IMR-90 (cell line): Measurements from ENCODE around the gene CFDP1. TPM values are rescaled to one million over a fixed set of nuclear protein-coding genes. Genes with fewer than 3 reads are reported as not detected.
A peak's percentile ranks its signal among the peaks of the same experiment; 100 is the strongest.

Experiments used
- ATAC-seq: fragments of 200-7000 bp; cut with Tn5 transposase; 2 replicates; pipeline ENCODE4 v1.9.1; 2020; ENCODE audit warnings: low read depth, mild to moderate bottlenecking, moderate library complexity
- BruUV-seq: library from RNA; stranded (reverse); fragments of 400-500 nt; replicated peaks from 2 replicates; lab custom pipeline; 2021; lab: Mats Ljungman, UMichigan
- CTCF ChIA-PET: fragments of 300-600 bp; formaldehyde crosslinking; extraction: SDS; loops from one replicate; lab custom pipeline; 2021; ENCODE audit warnings: antibody characterized with exemption; lab: Yijun Ruan, JAX
- POLR2A ChIA-PET: fragments of 300-600 bp; sonication (Branson Sonifier 250); formaldehyde crosslinking; loops from one replicate; lab custom pipeline; 2022; ENCODE audit warnings: antibody characterized with exemption; ENCODE audit not compliant: unreplicated experiment; lab: Charles Lee
- DNase-seq: peaks from one replicate; pipeline ENCODE4 v3.0.0; 2013
- H2AFZ ChIP-seq: replicated peaks from 2 replicates; pipeline ENCODE3; 2013; ENCODE audit warnings: low read length, mild to moderate bottlenecking; ENCODE audit not compliant: poor library complexity
- H2AK5ac ChIP-seq: 2 replicates; pipeline ENCODE4 v1.6.1; 2013; ENCODE audit warnings: low read depth, low read length, inconsistent platforms
- H2AK9ac ChIP-seq: replicated peaks from 2 replicates; pipeline ENCODE3; 2013; ENCODE audit warnings: mild to moderate bottlenecking, low read depth, low read length, moderate library complexity; ENCODE audit not compliant: poor library complexity
- H2BK120ac ChIP-seq: 2 replicates; pipeline ENCODE4 v1.6.1; 2013; ENCODE audit warnings: low read depth, low read length, inconsistent platforms
- H2BK15ac ChIP-seq: 3 replicates; pipeline ENCODE4 v1.6.1; 2013; ENCODE audit warnings: low read depth, low read length, inconsistent platforms
- H2BK20ac ChIP-seq: 2 replicates; pipeline ENCODE4 v1.6.1; 2013; ENCODE audit warnings: low read depth, mild to moderate bottlenecking, inconsistent platforms, low read length, moderate library complexity
- H2BK5ac ChIP-seq: 2 replicates; pipeline ENCODE4 v1.6.1; 2013; ENCODE audit warnings: mild to moderate bottlenecking, low read depth, low read length, inconsistent platforms; ENCODE audit not compliant: poor library complexity, severe bottlenecking
- H3K14ac ChIP-seq: replicated peaks from 2 replicates; pipeline ENCODE4 v1.6.1; 2013; ENCODE audit warnings: low read depth, low read length, inconsistent platforms
- H3K18ac ChIP-seq: 2 replicates; pipeline ENCODE4 v1.6.1; 2013; ENCODE audit warnings: low read depth, low read length, control low read depth
- H3K23ac ChIP-seq: 2 replicates; pipeline ENCODE4 v1.6.1; 2013; ENCODE audit warnings: low read depth, low read length, inconsistent platforms
- H3K27ac ChIP-seq: 2 replicates; pipeline ENCODE4 v1.5.1; 2013; ENCODE audit warnings: mild to moderate bottlenecking, control low read depth, low read length; ENCODE audit not compliant: insufficient read depth
- H3K27me3 ChIP-seq: 2 replicates; pipeline ENCODE4 v1.6.1; 2013; ENCODE audit warnings: low read length; ENCODE audit not compliant: control insufficient read depth, insufficient read depth
- H3K36me3 ChIP-seq: 2 replicates; pipeline ENCODE4 v1.6.1; 2013; ENCODE audit warnings: low read length, mixed read lengths; ENCODE audit not compliant: control insufficient read depth, insufficient read depth
- H3K4ac ChIP-seq: 2 replicates; pipeline ENCODE4 v1.6.1; 2013; ENCODE audit warnings: low read depth, low read length, inconsistent platforms
- H3K4me1 ChIP-seq: 2 replicates; pipeline ENCODE4 v1.6.1; 2013; ENCODE audit warnings: low read length, mixed read lengths; ENCODE audit not compliant: control insufficient read depth, insufficient read depth
- H3K4me2 ChIP-seq: 2 replicates; pipeline ENCODE4 v1.6.1; 2013; ENCODE audit warnings: low read depth, mild to moderate bottlenecking, control low read depth, low read length, moderate library complexity
- H3K4me3 ChIP-seq: 2 replicates; pipeline ENCODE4 v1.5.1; 2013; ENCODE audit warnings: low read depth, mild to moderate bottlenecking, control low read depth, low read length, moderate library complexity; ENCODE audit not compliant: insufficient read depth
- H3K56ac ChIP-seq: 2 replicates; pipeline ENCODE4 v1.6.1; 2013; ENCODE audit warnings: low read length, inconsistent platforms; ENCODE audit not compliant: insufficient read depth; ENCODE audit errors: extremely low read depth
- H3K79me1 ChIP-seq, 2 experiments: 2 replicates each; pipeline ENCODE4 v1.6.1; 2013; ENCODE audit warnings: low read length in 2 of 2, inconsistent platforms in 1 of 2, low read depth in 1 of 2
- H3K9ac ChIP-seq: 2 replicates; pipeline ENCODE4 v1.6.1; 2013; ENCODE audit warnings: low read depth, low read length, control low read depth
- H3K9me1 ChIP-seq: 2 replicates; pipeline ENCODE4 v1.6.1; 2013; ENCODE audit warnings: low read length, inconsistent platforms; ENCODE audit not compliant: insufficient read depth
- H3K9me3 ChIP-seq: 2 replicates; pipeline ENCODE4 v1.6.1; 2013; ENCODE audit warnings: low read length; ENCODE audit not compliant: control insufficient read depth, insufficient read depth
- H4K20me1 ChIP-seq: 2 replicates; pipeline ENCODE4 v1.6.1; 2013; ENCODE audit warnings: low read length, inconsistent platforms; ENCODE audit not compliant: insufficient read depth
- H4K5ac ChIP-seq: 2 replicates; pipeline ENCODE4 v1.6.1; 2013; ENCODE audit warnings: mild to moderate bottlenecking, low read depth, low read length, control low read depth
- H4K8ac ChIP-seq, 2 experiments: 2 replicates each; pipeline ENCODE4 v1.6.1; 2013; ENCODE audit warnings: low read depth in 2 of 2, low read length in 2 of 2, control low read depth in 1 of 2, inconsistent platforms in 1 of 2
- H4K91ac ChIP-seq: 2 replicates; pipeline ENCODE4 v1.6.1; 2013; ENCODE audit warnings: low read depth, low read length, inconsistent platforms; ENCODE audit not compliant: insufficient read depth
- BHLHE40 ChIP-seq: fragments of 150-350 bp; IDR thresholded peaks from 2 replicates; pipeline ENCODE4 v1.6.1; 2016; ENCODE audit warnings: mild to moderate bottlenecking, low read depth, low read length
- CEBPB ChIP-seq: IDR thresholded peaks from 2 replicates; pipeline ENCODE4 v1.6.1; 2012; ENCODE audit warnings: low read depth, low read length, improper control_type of control experiment
- CHD1 ChIP-seq: IDR thresholded peaks from 2 replicates; pipeline ENCODE4 v1.6.1; 2012; ENCODE audit warnings: low read depth, low read length, improper control_type of control experiment
- ELK1 ChIP-seq: fragments of 150-350 bp; IDR thresholded peaks from 2 replicates; pipeline ENCODE4 v1.6.1; 2016; ENCODE audit warnings: low read depth, mild to moderate bottlenecking, low read length, moderate library complexity, borderline replicate concordance
- FOS ChIP-seq: fragments of 150-350 bp; IDR thresholded peaks from 2 replicates; pipeline ENCODE4 v1.6.1; 2016; ENCODE audit warnings: low read depth, low read length
- MAFK ChIP-seq: IDR thresholded peaks from 2 replicates; pipeline ENCODE4 v1.6.1; 2012; ENCODE audit warnings: low read depth, low read length, improper control_type of control experiment
- MXI1 ChIP-seq: IDR thresholded peaks from 2 replicates; pipeline ENCODE4 v1.6.1; 2012; ENCODE audit warnings: low read depth, mild to moderate bottlenecking, low read length, moderate library complexity, borderline replicate concordance
- NFE2L2 ChIP-seq: fragments of 150-350 bp; IDR thresholded peaks from 2 replicates; pipeline ENCODE4 v1.6.1; 2016; ENCODE audit warnings: low read depth, mild to moderate bottlenecking, low read length
- POLR2A ChIP-seq: IDR thresholded peaks from 2 replicates; pipeline ENCODE4 v1.6.1; 2012; ENCODE audit warnings: mild to moderate bottlenecking, low read depth, low read length
- RAD21 ChIP-seq: IDR thresholded peaks from 2 replicates; pipeline ENCODE4 v1.6.1; 2012; ENCODE audit warnings: low read length, improper control_type of control experiment
- RCOR1 ChIP-seq: IDR thresholded peaks from 2 replicates; pipeline ENCODE4 v1.6.1; 2012; ENCODE audit warnings: mild to moderate bottlenecking, low read length, improper control_type of control experiment; ENCODE audit not compliant: insufficient replicate concordance
- RFX5 ChIP-seq: IDR thresholded peaks from 2 replicates; pipeline ENCODE4 v1.8.0; 2012; ENCODE audit warnings: low read depth, mild to moderate bottlenecking, low read length, moderate library complexity
- USF2 ChIP-seq: fragments of 150-350 bp; IDR thresholded peaks from 2 replicates; pipeline ENCODE4 v1.6.1; 2017; ENCODE audit warnings: mild to moderate bottlenecking, antibody characterized with exemption, low read length, low read depth
- WGBS, 2 experiments: methylation state at CpG; one replicate each; pipeline versions ENCODE4 v1.1.5 to v1.1.7; 2013; ENCODE audit warnings: missing lambda C conversion rate in 2 of 2; ENCODE audit not compliant: insufficient read length in 1 of 2; ENCODE audit errors: extremely low coverage in 2 of 2; 5-methylcytosine and 5-hydroxymethylcytosine counted together
- dilution Hi-C: fragments of 300-500 bp; cut with HindIII; formaldehyde crosslinking; loops from one replicate; pipeline ENCODE4 v1.14.3; 2018; ENCODE audit warnings: low sequenced_read_pairs; ENCODE audit not compliant: unreplicated experiment
- in situ Hi-C: fragments of 300-500 bp; cut with MboI; formaldehyde crosslinking; loops from 3 replicates; pipeline ENCODE4 v1.14.3; 2019; ENCODE audit warnings: low sequenced_read_pairs, inconsistent platforms, mixed read lengths
- intact Hi-C: fragments of 100-400 bp; cut with micrococcal nuclease; formaldehyde crosslinking; loops from 2 replicates; pipeline ENCODE4 v1.10.0; 2022
- polyA plus RNA-seq, 3 experiments: library from polyadenylated mRNA; depleted of rRNA; stranded (reverse); fragments of >200 nt; gene quantifications; 2 replicates each; pipeline ENCODE4 v1.2.3, GENCODE V29; 2012; ENCODE audit warnings: low replicate concordance in 1 of 3
- total RNA-seq: library from RNA; depleted of rRNA; stranded (reverse); fragments of >200 nt; gene quantifications from 2 replicates; pipeline ENCODE4 v1.2.3, GENCODE V29; 2012

The CFDP1 gene
- total and polyA plus RNA-seq, 2 of the 4 experiments (the other 2 are of a cell fraction) = 15.6 to 38.7 TPM

GRCh38 chr16:75421820-75422126 lies 11.5 kb downstream of the CFDP1 start:
- Histone ChIP-seq H3K9ac (no peak overlapping the region), H4K20me1 (peaks cover 16% of the 10 kb centered on the region), H2AFZ (no peak overlapping the region)

More at GRCh38 chr16:75421820-75422126, 11.5 kb downstream of the CFDP1 start:
- H2AK5ac ChIP-seq = no peak overlapping the region
- TF ChIP-seq RCOR1 = no peak
- no peak for TF ChIP-seq MAFK
- no peak for TF ChIP-seq ELK1
- TF ChIP-seq NFE2L2 = no peak
- TF ChIP-seq CHD1 = no peak
- TF ChIP-seq MXI1 = no peak
- no peak for TF ChIP-seq USF2
- no peak for TF ChIP-seq CEBPB
- no peak for TF ChIP-seq POLR2A
- no peak for TF ChIP-seq RFX5
- TF ChIP-seq FOS = no peak
- TF ChIP-seq BHLHE40 = no peak
- no peak for TF ChIP-seq RAD21
- CTCF ChIA-PET = no interaction called here
- H4K91ac ChIP-seq = no peak overlapping the region
- in situ Hi-C loops (no loop called here), dilution Hi-C loops (no loop called here), intact Hi-C loops (no loop called here)
- H3K9me1 ChIP-seq = peaks cover 3% of the 10 kb centered on the region; the same call in 1 of the 2 replicates
- POLR2A ChIA-PET = interaction anchor here (0.9 kb wide), 1 partner anchor 9 kb away, joined by 7 read pairs; no protein-coding TSS in a partner anchor
- ATAC-seq = no peak
- BruUV-seq = no TSS peak
- WGBS, 2 experiments = 100% methylated on average over 1 of the region's 1 CpG; no CpG with 5 or more reads in 1 of the 2 experiments
- H2BK15ac ChIP-seq = no peak overlapping the region
- no peaks in the 10 kb centered on the region for H3K27me3 ChIP-seq
- no peak overlapping the region for H3K14ac ChIP-seq
- H3K23ac ChIP-seq = no peak overlapping the region
- no peak overlapping the region for H2BK120ac ChIP-seq
- DNase-seq = no peak
- no peaks in the 10 kb centered on the region for H3K36me3 ChIP-seq
- peak overlapping the region in 1 of 2 experiments; percentile 72; a peak in 2 of 4 replicates for H4K8ac ChIP-seq
- no peaks in the 10 kb centered on the region for H3K9me3 ChIP-seq
- H3K4ac ChIP-seq = no peak overlapping the region
- peaks cover 5% of the 10 kb centered on the region for H3K4me1 ChIP-seq
- H3K4me2 ChIP-seq = no peak overlapping the region
- H2BK20ac ChIP-seq = no peak overlapping the region
- no peak overlapping the region for H2AK9ac ChIP-seq
- no peak overlapping the region for H3K56ac ChIP-seq
- no peak overlapping the region for H4K5ac ChIP-seq
- H2BK5ac ChIP-seq = no peak overlapping the region
- H3K4me3 ChIP-seq = no peak overlapping the region
- peaks cover 27 to 64% of the 10 kb centered on the region in 2 experiments for H3K79me1 ChIP-seq
- no peak overlapping the region for H3K18ac ChIP-seq
- no peak overlapping the region for H3K27ac ChIP-seq
